ENCODE data around the gene TRIM14. TPM values are rescaled to one million over a fixed set of nuclear protein-coding genes. Genes with fewer than 3 reads are reported as not detected.

Gene TRIM14
- total RNA-seq, 3 donors from 2014 or later (not counting 1 experiment from before 2014, with no cell fraction given) = 45.1 to 66.5 (median 65.3) TPM

- Histone ChIP-seq H3K4me1 (ENCODE audit: control insufficient read depth, insufficient read depth, low read length) (no peaks in the 10 kb centered on the region), H3K36me3 (ENCODE audit: control insufficient read depth, insufficient read depth, low read length) (no peaks in the 10 kb centered on the region), H3K27ac (ENCODE audit: low read length) (no peak overlapping the region), H3K4me3 (ENCODE audit: low read length) (no peak overlapping the region), H3K9me3 (ENCODE audit: control insufficient read depth, insufficient read depth, low read length) (no peaks in the 10 kb centered on the region), H3K27me3 (ENCODE audit: control insufficient read depth, insufficient read depth, low read length) (no peaks in the 10 kb centered on the region)
- intact Hi-C loops (cut with micrococcal nuclease) = no loop called here
- ATAC-seq (no peak), DNase-seq (no peak)
- no peak for TF ChIP-seq CTCF (IDR thresholded peaks at IDR 0.05)
- Mint-ChIP-seq H3K36me3 (no peaks in the 10 kb centered on the region), H3K4me1 (peaks cover 0 to 4% of the 10 kb centered on the region in 2 donors), H3K27ac (no peak overlapping the region), H3K4me3 (no peak overlapping the region), H3K27me3 (ENCODE audit: low read depth in 2 of 2) (no peaks in the 10 kb centered on the region), H3K9me3 (no peaks in the 10 kb centered on the region)
- WGBS (ENCODE audit: insufficient coverage) = 86% methylated on average over 12 of the region's 12 CpGs
These were observed 15.9 kb upstream of the TRIM14 start for GRCh38 chr9:98134702-98135557.

GRCh38 chr9:98132806-98133631 lies 14.0 kb upstream of the TRIM14 start:
- Histone ChIP-seq H3K4me1 (ENCODE audit: control insufficient read depth, insufficient read depth, low read length) (peaks cover 16% of the 10 kb centered on the region), H3K27ac (ENCODE audit: low read length) (no peak overlapping the region), H3K36me3 (ENCODE audit: control insufficient read depth, insufficient read depth, low read length) (no peaks in the 10 kb centered on the region), H3K27me3 (ENCODE audit: control insufficient read depth, insufficient read depth, low read length) (no peaks in the 10 kb centered on the region), H3K9me3 (ENCODE audit: control insufficient read depth, insufficient read depth, low read length) (no peaks in the 10 kb centered on the region), H3K4me3 (ENCODE audit: low read length) (no peak overlapping the region)
- no peaks in the 10 kb centered on the region for H3K27me3 Mint-ChIP-seq (ENCODE audit: low read depth in 2 of 2)
- H3K27ac Mint-ChIP-seq = no peak overlapping the region
- no peaks in the 10 kb centered on the region for H3K9me3 Mint-ChIP-seq
- TF ChIP-seq CTCF (IDR thresholded peaks at IDR 0.05) = no peak
- H3K36me3 Mint-ChIP-seq = no peaks in the 10 kb centered on the region
- intact Hi-C loops (cut with micrococcal nuclease) = no loop called here
- peaks cover 0 to 12% of the 10 kb centered on the region in 2 donors for H3K4me1 Mint-ChIP-seq
- WGBS (ENCODE audit: insufficient coverage) = 89% methylated on average over 14 of the region's 14 CpGs
- no peak for ATAC-seq
- no peak for DNase-seq
- H3K4me3 Mint-ChIP-seq = no peak overlapping the region

GRCh38 chr9:98132158-98132557 lies 13.1 kb upstream of the TRIM14 start:
- no peak overlapping the region for H3K4me3 Mint-ChIP-seq
- no peak for DNase-seq
- TF ChIP-seq CTCF (IDR thresholded peaks at IDR 0.05) = no peak
- 98% methylated on average over 9 of the region's 9 CpGs for WGBS (ENCODE audit: insufficient coverage)
- intact Hi-C loops (cut with micrococcal nuclease) = no loop called here
- Histone ChIP-seq H3K4me1 (ENCODE audit: control insufficient read depth, insufficient read depth, low read length) (peaks cover 18% of the 10 kb centered on the region), H3K27me3 (ENCODE audit: control insufficient read depth, insufficient read depth, low read length) (no peaks in the 10 kb centered on the region), H3K36me3 (ENCODE audit: control insufficient read depth, insufficient read depth, low read length) (no peaks in the 10 kb centered on the region), H3K4me3 (ENCODE audit: low read length) (no peak overlapping the region), H3K27ac (ENCODE audit: low read length) (no peak overlapping the region), H3K9me3 (ENCODE audit: control insufficient read depth, insufficient read depth, low read length) (no peaks in the 10 kb centered on the region)
- no peak for ATAC-seq
- H3K4me1 Mint-ChIP-seq = peaks cover 0 to 12% of the 10 kb centered on the region in 2 donors
- no peaks in the 10 kb centered on the region for H3K27me3 Mint-ChIP-seq (ENCODE audit: low read depth in 2 of 2)
- H3K9me3 Mint-ChIP-seq = no peaks in the 10 kb centered on the region
- no peak overlapping the region for H3K27ac Mint-ChIP-seq
- H3K36me3 Mint-ChIP-seq = no peaks in the 10 kb centered on the region
